ENCODE measurements around the gene ANKH. TPM values are rescaled to one million over a fixed set of nuclear protein-coding genes. Genes with fewer than 3 reads are reported as not detected.
A peak's percentile ranks its signal among the peaks of the same experiment; 100 is the strongest.

ANKH gene
- total and polyA plus RNA-seq, 3 experiments from 2014 or later = 47.0 to 80.5 (median 80.0) TPM

- Mint-ChIP-seq H3K4me1 (peaks cover 47 to 80% (median 78%) of the 10 kb centered on the region in 3 donors), H3K4me3 (peak overlapping the region; percentile 86 to 94 (median 93)), H3K27me3 (peaks cover 0 to 2% of the 10 kb centered on the region in 2 donors), H3K27ac (peak overlapping the region; percentile 94 to 99 (median 98)), H3K9me3 (no peaks in the 10 kb centered on the region), H3K36me3 (peaks cover 0 to 19% (median 0%) of the 10 kb centered on the region in 3 donors)
- Histone ChIP-seq H3K9me3 (ENCODE audit: low read length) (no peaks in the 10 kb centered on the region), H3K36me3 (ENCODE audit: insufficient read depth, low read length) (no peaks in the 10 kb centered on the region), H3K27me3 (ENCODE audit: insufficient read depth, low read length, poor library complexity, severe bottlenecking) (no peaks in the 10 kb centered on the region), H3K4me3 (ENCODE audit: low read length) (peak overlapping the region; percentile 82), H3K4me1 (ENCODE audit: insufficient read depth, low read length) (peaks cover 47% of the 10 kb centered on the region), H3K27ac (ENCODE audit: low read depth, low read length) (peak overlapping the region; percentile 82)
- ChIA-PET CTCF (interaction anchor here (0.5 to 1.5 kb wide), 4 partner anchors 10 to 299 kb away, joined by 3 to 7 read pairs (median 3); no protein-coding TSS in a partner anchor), POLR2A (interaction anchor here (0.6 kb wide), 1 partner anchor 249 kb away, joined by 4 read pairs; no protein-coding TSS in a partner anchor)
- DNase-seq = no peak
These were observed 207.8 kb downstream of the ANKH start for GRCh38 chr5:14663734-14664269.

DNA sequence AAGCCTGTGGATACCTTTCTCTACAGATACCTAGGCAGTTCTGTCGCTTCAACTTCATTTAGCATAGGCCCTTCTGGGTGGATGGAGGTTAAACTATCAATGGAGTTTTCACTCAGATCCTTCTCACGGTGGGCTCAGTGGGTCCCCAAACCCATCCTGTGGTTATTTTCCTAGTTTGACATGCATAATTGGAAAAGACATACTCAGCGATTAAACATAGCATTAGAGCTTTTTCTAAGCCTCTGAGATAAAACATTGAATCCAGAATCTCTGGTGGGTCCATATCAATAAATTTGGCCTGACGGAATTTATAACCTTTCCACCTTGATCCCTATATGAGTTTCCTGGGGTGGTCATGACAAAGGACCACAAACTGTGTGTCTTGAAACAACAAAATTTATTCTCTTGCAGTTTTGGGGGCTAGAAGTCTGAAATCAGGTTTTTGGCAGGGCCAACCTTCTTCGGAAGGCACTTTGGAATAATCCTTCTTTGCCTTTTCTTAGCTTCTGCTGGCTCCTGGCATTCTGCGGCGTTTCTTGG, 208.8 kb downstream of the ANKH start:
- ChIA-PET CTCF (no interaction called here), POLR2A (no interaction called here)
- H3K4me3 Mint-ChIP-seq = peak overlapping the region in 5 of 7 donors; percentile 4 to 93 (median 91)
- DNase-seq = no peak
- Histone ChIP-seq H3K4me1 (ENCODE audit: insufficient read depth, low read length) (peaks cover 37% of the 10 kb centered on the region), H3K27ac (ENCODE audit: low read depth, low read length) (no peak overlapping the region), H3K36me3 (ENCODE audit: insufficient read depth, low read length) (no peaks in the 10 kb centered on the region), H3K4me3 (ENCODE audit: low read length) (no peak overlapping the region), H3K27me3 (ENCODE audit: insufficient read depth, low read length, poor library complexity, severe bottlenecking) (no peaks in the 10 kb centered on the region), H3K9me3 (ENCODE audit: low read length) (no peaks in the 10 kb centered on the region)
- H3K27me3 Mint-ChIP-seq = peaks cover 0 to 2% of the 10 kb centered on the region in 2 donors
- peak overlapping the region in 7 of 8 donors; percentile 94 to 99 (median 99) for H3K27ac Mint-ChIP-seq
- H3K9me3 Mint-ChIP-seq = no peaks in the 10 kb centered on the region
- peaks cover 0 to 13% (median 0%) of the 10 kb centered on the region in 3 donors for H3K36me3 Mint-ChIP-seq
- H3K4me1 Mint-ChIP-seq = peaks cover 37 to 70% (median 68%) of the 10 kb centered on the region in 3 donors

- H3K36me3 Mint-ChIP-seq = peaks cover 0 to 11% (median 0%) of the 10 kb centered on the region in 3 donors
- H3K27ac Mint-ChIP-seq = peak overlapping the region in 6 of 8 donors; percentile 7 to 94 (median 70)
- peaks cover 18 to 57% (median 54%) of the 10 kb centered on the region in 3 donors for H3K4me1 Mint-ChIP-seq
- CTCF ChIA-PET = interaction anchor here (1.4 to 5.2 kb wide), 4 partner anchors 11 to 261 kb away, joined by 3 to 27 read pairs (median 4); no protein-coding TSS in a partner anchor
- Histone ChIP-seq H3K36me3 (ENCODE audit: insufficient read depth, low read length) (no peaks in the 10 kb centered on the region), H3K4me1 (ENCODE audit: insufficient read depth, low read length) (peaks cover 17% of the 10 kb centered on the region), H3K9me3 (ENCODE audit: low read length) (no peaks in the 10 kb centered on the region), H3K4me3 (ENCODE audit: low read length) (no peak overlapping the region), H3K27ac (ENCODE audit: low read depth, low read length) (no peak overlapping the region), H3K27me3 (ENCODE audit: insufficient read depth, low read length, poor library complexity, severe bottlenecking) (no peaks in the 10 kb centered on the region)
- peak overlapping the region in 1 of 7 donors; percentile 11 for H3K4me3 Mint-ChIP-seq
- no peak for DNase-seq
- POLR2A ChIA-PET = no interaction called here
- H3K9me3 Mint-ChIP-seq = no peaks in the 10 kb centered on the region
- peaks cover 0 to 2% of the 10 kb centered on the region in 2 donors for H3K27me3 Mint-ChIP-seq
These were observed 210.7 kb downstream of the ANKH start for GRCh38 chr5:14660833-14661232.

DNA sequence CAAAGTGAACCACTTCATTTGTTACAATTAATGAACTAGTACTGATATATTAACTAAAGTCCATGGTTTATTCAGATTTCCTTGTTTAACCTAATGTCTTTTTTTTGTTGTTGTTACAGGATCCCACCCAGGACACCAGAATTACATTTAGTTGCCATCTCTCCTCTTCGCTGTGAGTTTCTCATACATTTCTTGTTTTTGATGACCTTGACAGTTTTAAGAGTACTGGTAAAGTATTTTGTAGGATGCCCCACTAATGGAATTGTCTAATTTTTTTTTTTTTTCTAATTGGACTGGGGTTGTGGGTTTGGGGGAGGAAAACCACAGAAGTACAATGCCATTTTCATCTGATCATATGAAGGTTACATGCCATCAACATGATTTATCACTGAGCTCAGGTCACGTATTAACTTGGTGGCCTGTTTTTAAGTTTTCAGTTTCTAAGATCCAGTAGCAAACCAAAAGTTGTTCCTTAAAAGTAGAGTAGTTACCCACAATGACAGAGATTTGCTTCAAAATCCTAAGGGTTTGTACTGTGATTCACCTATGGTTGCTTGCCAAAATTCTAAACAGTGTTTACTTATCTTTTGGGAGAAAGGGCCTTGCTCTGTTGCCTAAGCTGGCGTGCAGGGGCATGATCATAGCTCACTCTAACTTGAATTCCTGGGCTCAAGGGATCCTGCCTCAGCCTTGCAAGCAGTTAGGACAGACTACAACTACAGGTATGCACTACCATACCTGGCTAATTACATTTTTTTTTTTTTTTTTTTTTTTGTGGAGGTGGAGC, 211.6 kb downstream of the ANKH start:
- Mint-ChIP-seq H3K9me3 (no peaks in the 10 kb centered on the region), H3K4me1 (peaks cover 21 to 64% (median 54%) of the 10 kb centered on the region in 3 donors), H3K4me3 (no peak overlapping the region), H3K27me3 (peaks cover 0 to 2% of the 10 kb centered on the region in 2 donors), H3K27ac (peak overlapping the region in 1 of 8 donors; percentile 42), H3K36me3 (peaks cover 0 to 6% (median 0%) of the 10 kb centered on the region in 3 donors)
- Histone ChIP-seq H3K4me3 (ENCODE audit: low read length) (no peak overlapping the region), H3K27me3 (ENCODE audit: insufficient read depth, low read length, poor library complexity, severe bottlenecking) (no peaks in the 10 kb centered on the region), H3K9me3 (ENCODE audit: low read length) (no peaks in the 10 kb centered on the region), H3K4me1 (ENCODE audit: insufficient read depth, low read length) (peaks cover 14% of the 10 kb centered on the region), H3K36me3 (ENCODE audit: insufficient read depth, low read length) (no peaks in the 10 kb centered on the region), H3K27ac (ENCODE audit: low read depth, low read length) (no peak overlapping the region)
- ChIA-PET CTCF (interaction anchor here (1.5 to 5.2 kb wide), 3 partner anchors 10 to 261 kb away, joined by 3 to 27 read pairs (median 4); no protein-coding TSS in a partner anchor), POLR2A (no interaction called here)
- DNase-seq = no peak

GRCh38 chr5:14656898-14657297, 214.7 kb downstream of the ANKH start:
- Histone ChIP-seq H3K4me3 (ENCODE audit: low read length) (no peak overlapping the region), H3K27me3 (ENCODE audit: insufficient read depth, low read length, poor library complexity, severe bottlenecking) (no peaks in the 10 kb centered on the region), H3K36me3 (ENCODE audit: insufficient read depth, low read length) (no peaks in the 10 kb centered on the region), H3K4me1 (ENCODE audit: insufficient read depth, low read length) (no peaks in the 10 kb centered on the region), H3K27ac (ENCODE audit: low read depth, low read length) (no peak overlapping the region), H3K9me3 (ENCODE audit: low read length) (no peaks in the 10 kb centered on the region)
- ChIA-PET POLR2A (no interaction called here), CTCF (interaction anchor here (1.1 to 5.2 kb wide), 3 partner anchors 9 to 336 kb away, joined by 3 to 27 read pairs (median 4); no protein-coding TSS in a partner anchor)
- H3K36me3 Mint-ChIP-seq = no peaks in the 10 kb centered on the region
- H3K9me3 Mint-ChIP-seq = no peaks in the 10 kb centered on the region
- DNase-seq = no peak
- H3K4me3 Mint-ChIP-seq = no peak overlapping the region
- H3K4me1 Mint-ChIP-seq = peaks cover 9 to 41% (median 33%) of the 10 kb centered on the region in 3 donors
- no peak overlapping the region for H3K27ac Mint-ChIP-seq
- no peaks in the 10 kb centered on the region for H3K27me3 Mint-ChIP-seq

DNA sequence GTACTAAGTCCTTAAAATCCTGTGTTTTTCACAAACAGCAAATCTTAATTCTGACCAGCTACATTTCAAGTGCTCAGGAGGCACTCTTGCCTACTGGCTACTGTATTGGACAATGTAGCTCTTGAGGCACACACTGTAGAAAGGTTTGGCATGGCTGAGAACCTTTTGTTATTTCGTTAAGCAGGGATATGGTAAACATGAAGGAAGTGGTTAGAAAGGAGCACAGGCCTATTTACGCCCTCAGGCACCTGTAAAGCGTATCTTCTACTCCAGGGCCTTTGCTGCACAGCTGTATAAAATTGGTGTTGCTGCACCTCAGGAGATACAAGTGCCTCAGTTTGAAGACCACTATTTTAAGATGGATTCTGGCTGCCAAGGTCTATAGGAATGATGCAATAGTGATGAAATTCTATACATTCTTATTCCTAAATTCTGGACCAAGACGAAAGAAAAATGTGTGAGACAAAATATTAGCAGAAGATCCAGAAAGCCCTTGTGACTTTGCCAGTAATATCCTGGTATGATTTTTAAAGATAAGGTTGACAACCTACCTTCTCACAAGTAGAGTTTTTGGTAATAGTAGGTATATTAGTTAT, 216.3 kb downstream of the ANKH start:
- no peaks in the 10 kb centered on the region for H3K27me3 Mint-ChIP-seq
- no peak overlapping the region for H3K4me3 Mint-ChIP-seq

More for the DNA sequence above, 216.3 kb downstream of the ANKH start:
- no peak for DNase-seq
- no peaks in the 10 kb centered on the region for H3K9me3 ChIP-seq (ENCODE audit: low read length)
- no peaks in the 10 kb centered on the region for H3K9me3 Mint-ChIP-seq
- ChIA-PET CTCF (interaction anchor here (1.0 to 2.0 kb wide), 6 partner anchors 12 to 303 kb away, joined by 3 to 9 read pairs (median 4); no protein-coding TSS in a partner anchor), POLR2A (interaction anchor here (0.7 kb wide), 1 partner anchor 216 kb away, joined by 10 read pairs; the partner anchor contains the start of gene ANKH)
- H3K4me1 ChIP-seq (ENCODE audit: insufficient read depth, low read length) = no peaks in the 10 kb centered on the region
- H3K4me3 ChIP-seq (ENCODE audit: low read length) = no peak overlapping the region
- H3K36me3 Mint-ChIP-seq = no peaks in the 10 kb centered on the region
- H3K27me3 ChIP-seq (ENCODE audit: insufficient read depth, low read length, poor library complexity, severe bottlenecking) = no peaks in the 10 kb centered on the region
- H3K27ac Mint-ChIP-seq = peak overlapping the region in 2 of 8 donors; percentile 58 to 86
- no peaks in the 10 kb centered on the region for H3K36me3 ChIP-seq (ENCODE audit: insufficient read depth, low read length)
- H3K27ac ChIP-seq (ENCODE audit: low read depth, low read length) = no peak overlapping the region
- H3K4me1 Mint-ChIP-seq = peaks cover 4 to 25% (median 19%) of the 10 kb centered on the region in 3 donors

Data from CD8-positive, alpha-beta memory T cell (primary cell).